ENCODE results near the gene TIMM50.

- TF ChIP-seq CTCF (IDR thresholded peaks at IDR 0.05), result peak; percentile 63
- no peak for TF ChIP-seq GABPA (IDR thresholded peaks at IDR 0.05; ENCODE audit: low read depth)
- no peak for TF ChIP-seq EZH2phosphoT487 (IDR thresholded peaks at IDR 0.05; ENCODE audit: borderline replicate concordance, low read depth)
These were observed 22.2 kb downstream of the TIMM50 start for GRCh38 chr19:39502640-39503417.
